HG02571 (cell line): Measurements from ENCODE around the gene EXOC6.
"Not testable (repeated sequence)": the region's sequence is repeated elsewhere in the genome, so short reads cannot be mapped to it uniquely, and the experiment has no call there.

Experiments used
- ATAC-seq: cut with Tn5 transposase; IDR thresholded peaks from one replicate; pipeline ENCODE4 v1.9.1; 2021; ENCODE audit warnings: mild to moderate bottlenecking, moderate library complexity; ENCODE audit not compliant: unreplicated experiment

The EXOC6 gene

GRCh38 chr10:93101148-93101547 is 252.8 kb downstream of the EXOC6 start:
- not testable (repeated sequence) for ATAC-seq

GRCh38 chr10:93103953-93104352 is 255.6 kb downstream of the EXOC6 start:
- ATAC-seq, result no peak

- ATAC-seq, result peak; percentile 51
Measured at GRCh38 chr10:93106631-93107072, 258.3 kb downstream of the EXOC6 start.
